Measurements from ENCODE around the gene PLA2G2C.

The PLA2G2C gene

GRCh38 chr1:20126806-20127440, 59.4 kb downstream of the PLA2G2C start:
- Histone ChIP-seq H3K4me3 (no peak overlapping the region), H3K27ac (no peak overlapping the region), H3K9ac (ENCODE audit: insufficient read length) (no peak overlapping the region), H3K36me3 (ENCODE audit: insufficient read depth, low read length) (no peaks in the 10 kb centered on the region), H3K9me3 (ENCODE audit: low read depth, low read length) (peaks cover 3% of the 10 kb centered on the region; the same call in 1 of the 2 replicates)
- DNase-seq (ENCODE audit: low read depth, low spot score) = no peak
- TF ChIP-seq POLR2AphosphoS5 (IDR thresholded peaks at IDR 0.05; ENCODE audit: borderline replicate concordance, low read depth, low read length) = no peak
- TF ChIP-seq FOXP2 (optimal IDR thresholded peaks at IDR 0.05; ENCODE audit: control extremely low read depth, extremely low read length, insufficient read depth) = no peak
- TF ChIP-seq EZH2 (IDR thresholded peaks at IDR 0.05) = no peak

GRCh38 chr1:20126041-20126805, 60.1 kb downstream of the PLA2G2C start:
- Histone ChIP-seq H3K9ac (ENCODE audit: insufficient read length) (no peak overlapping the region), H3K9me3 (ENCODE audit: low read depth, low read length) (peaks cover 3% of the 10 kb centered on the region; the same call in 1 of the 2 replicates), H3K36me3 (ENCODE audit: insufficient read depth, low read length) (no peaks in the 10 kb centered on the region), H3K27ac (no peak overlapping the region), H3K4me3 (no peak overlapping the region)
- TF ChIP-seq POLR2AphosphoS5 (IDR thresholded peaks at IDR 0.05; ENCODE audit: borderline replicate concordance, low read depth, low read length) (no peak), FOXP2 (optimal IDR thresholded peaks at IDR 0.05; ENCODE audit: control extremely low read depth, extremely low read length, insufficient read depth) (no peak), EZH2 (IDR thresholded peaks at IDR 0.05) (no peak)
- DNase-seq (ENCODE audit: low read depth, low spot score) = no peak

GRCh38 chr1:20125100-20125499, 61.2 kb downstream of the PLA2G2C start:
- H3K9ac ChIP-seq (ENCODE audit: insufficient read length) = no peak overlapping the region
- no peak overlapping the region for H3K27ac ChIP-seq
- no peak for DNase-seq (ENCODE audit: low read depth, low spot score)
- H3K4me3 ChIP-seq = no peak overlapping the region
- TF ChIP-seq FOXP2 (optimal IDR thresholded peaks at IDR 0.05; ENCODE audit: control extremely low read depth, extremely low read length, insufficient read depth) = no peak
- no peak for TF ChIP-seq POLR2AphosphoS5 (IDR thresholded peaks at IDR 0.05; ENCODE audit: borderline replicate concordance, low read depth, low read length)
- no peak for TF ChIP-seq EZH2 (IDR thresholded peaks at IDR 0.05)
- peaks cover 3% of the 10 kb centered on the region; the same call in 1 of the 2 replicates for H3K9me3 ChIP-seq (ENCODE audit: low read depth, low read length)
- no peaks in the 10 kb centered on the region for H3K36me3 ChIP-seq (ENCODE audit: insufficient read depth, low read length)

- H3K4me3 ChIP-seq = no peak overlapping the region
- no peak overlapping the region for H3K9ac ChIP-seq (ENCODE audit: insufficient read length)
- no peaks in the 10 kb centered on the region for H3K36me3 ChIP-seq (ENCODE audit: insufficient read depth, low read length)
- H3K27ac ChIP-seq = no peak overlapping the region
- H3K9me3 ChIP-seq (ENCODE audit: low read depth, low read length) = no peaks in the 10 kb centered on the region
- DNase-seq (ENCODE audit: low read depth, low spot score) = no peak
- no peak for TF ChIP-seq FOXP2 (optimal IDR thresholded peaks at IDR 0.05; ENCODE audit: control extremely low read depth, extremely low read length, insufficient read depth)
- TF ChIP-seq POLR2AphosphoS5 (IDR thresholded peaks at IDR 0.05; ENCODE audit: borderline replicate concordance, low read depth, low read length) = no peak
- no peak for TF ChIP-seq EZH2 (IDR thresholded peaks at IDR 0.05)
Measured at GRCh38 chr1:20124456-20125057, 61.8 kb downstream of the PLA2G2C start.

- no peak overlapping the region for H3K4me3 ChIP-seq
- DNase-seq (ENCODE audit: low read depth, low spot score) = no peak
- H3K9ac ChIP-seq (ENCODE audit: insufficient read length) = no peak overlapping the region
- no peaks in the 10 kb centered on the region for H3K36me3 ChIP-seq (ENCODE audit: insufficient read depth, low read length)
- no peaks in the 10 kb centered on the region for H3K9me3 ChIP-seq (ENCODE audit: low read depth, low read length)
- H3K27ac ChIP-seq = no peak overlapping the region
- TF ChIP-seq POLR2AphosphoS5 (IDR thresholded peaks at IDR 0.05; ENCODE audit: borderline replicate concordance, low read depth, low read length) (no peak), EZH2 (IDR thresholded peaks at IDR 0.05) (no peak), FOXP2 (optimal IDR thresholded peaks at IDR 0.05; ENCODE audit: control extremely low read depth, extremely low read length, insufficient read depth) (no peak)
Measured at GRCh38 chr1:20123722-20124455, 62.4 kb downstream of the PLA2G2C start.

GRCh38 chr1:20120796-20121195, 65.5 kb downstream of the PLA2G2C start:
- H3K9me3 ChIP-seq (ENCODE audit: low read depth, low read length) = no peaks in the 10 kb centered on the region
- TF ChIP-seq FOXP2 (optimal IDR thresholded peaks at IDR 0.05; ENCODE audit: control extremely low read depth, extremely low read length, insufficient read depth) (no peak), POLR2AphosphoS5 (IDR thresholded peaks at IDR 0.05; ENCODE audit: borderline replicate concordance, low read depth, low read length) (no peak)
- H3K9ac ChIP-seq (ENCODE audit: insufficient read length) = no peak overlapping the region
- no peak overlapping the region for H3K27ac ChIP-seq
- H3K36me3 ChIP-seq (ENCODE audit: insufficient read depth, low read length) = no peaks in the 10 kb centered on the region
- no peak for DNase-seq (ENCODE audit: low read depth, low spot score)
- no peak overlapping the region for H3K4me3 ChIP-seq

- no peaks in the 10 kb centered on the region for H3K9me3 ChIP-seq (ENCODE audit: low read depth, low read length)
- DNase-seq (ENCODE audit: low read depth, low spot score) = no peak
- H3K36me3 ChIP-seq (ENCODE audit: insufficient read depth, low read length) = no peaks in the 10 kb centered on the region
- no peak for TF ChIP-seq FOXP2 (optimal IDR thresholded peaks at IDR 0.05; ENCODE audit: control extremely low read depth, extremely low read length, insufficient read depth)
- no peak for TF ChIP-seq EZH2 (IDR thresholded peaks at IDR 0.05)
- TF ChIP-seq POLR2AphosphoS5 (IDR thresholded peaks at IDR 0.05; ENCODE audit: borderline replicate concordance, low read depth, low read length) = no peak
- H3K9ac ChIP-seq (ENCODE audit: insufficient read length) = no peak within 1 kb of the TSS
- H3K27ac ChIP-seq = no peak within 1 kb of the TSS
- no peak within 1 kb of the TSS for H3K4me3 ChIP-seq
Measured at GRCh38 chr1:20119347-20119746, 67.0 kb downstream of the PLA2G2C start, which contains the start of gene PLA2G2D. Gene PLA2G2D (minus strand): TSS chr1:20119536. CDS start chr1:20119498, 38 bp downstream.

GRCh38 chr1:20117236-20117635, 69.1 kb downstream of the PLA2G2C start:
- Histone ChIP-seq H3K9me3 (ENCODE audit: low read depth, low read length) (no peaks in the 10 kb centered on the region), H3K9ac (ENCODE audit: insufficient read length) (no peak overlapping the region), H3K27ac (no peak overlapping the region), H3K36me3 (ENCODE audit: insufficient read depth, low read length) (no peaks in the 10 kb centered on the region), H3K4me3 (no peak overlapping the region)
- TF ChIP-seq POLR2AphosphoS5 (IDR thresholded peaks at IDR 0.05; ENCODE audit: borderline replicate concordance, low read depth, low read length) (no peak), FOXP2 (optimal IDR thresholded peaks at IDR 0.05; ENCODE audit: control extremely low read depth, extremely low read length, insufficient read depth) (no peak), EZH2 (IDR thresholded peaks at IDR 0.05) (no peak)
- no peak for DNase-seq (ENCODE audit: low read depth, low spot score)
